Measurements from ENCODE around the gene PEAK1. TPM values are rescaled to one million over a fixed set of nuclear protein-coding genes. Genes with fewer than 3 reads are reported as not detected.
A peak's percentile ranks its signal among the peaks of the same experiment; 100 is the strongest.

Gene PEAK1
- total and polyA plus RNA-seq, 9 of the 15 experiments (the other 6 are each of a cell fraction or from before 2014, with no cell fraction given), result 0.99 to 22.4 (median 10.8) TPM

DNA sequence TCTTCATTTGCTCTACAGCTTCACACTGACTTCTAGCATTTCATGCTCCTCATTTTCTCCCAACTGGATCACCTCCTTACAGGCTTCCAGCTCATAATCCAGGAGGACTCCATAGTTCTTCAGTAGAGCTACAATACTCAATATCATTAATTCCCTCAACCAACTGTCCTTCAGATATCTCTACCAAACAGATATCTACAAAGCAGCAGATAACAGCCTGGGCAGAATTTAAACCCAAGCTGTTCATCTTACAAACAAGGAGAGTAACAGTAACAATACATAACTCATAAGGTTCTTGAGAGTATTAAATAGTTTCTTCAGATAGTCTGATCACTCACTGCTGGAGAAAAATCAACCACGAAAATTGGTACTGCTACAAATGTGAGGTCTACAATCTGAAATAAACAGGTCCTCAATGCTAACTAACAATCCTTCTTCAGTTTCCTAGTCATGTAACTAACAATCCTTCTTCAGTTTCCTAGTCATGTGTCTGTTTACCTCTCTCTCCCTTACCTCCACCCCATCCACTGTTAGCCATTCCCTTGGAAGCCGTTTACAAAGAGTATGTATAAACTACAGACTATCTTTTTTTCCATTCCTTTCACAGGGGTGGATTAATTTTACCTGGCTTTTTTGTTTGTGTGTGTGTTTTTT, 5.0 kb downstream of the PEAK1 start (continued):
- no peak for TF ChIP-seq ZNF146 (CRISPR knock-in tag; IDR thresholded peaks at IDR 0.05; ENCODE audit: unreplicated experiment)
- peak; percentile 69 for TF ChIP-seq TAL1 (IDR thresholded peaks at IDR 0.05)
- TF ChIP-seq POU5F1 (IDR thresholded peaks at IDR 0.05; ENCODE audit: borderline replicate concordance, low read depth, low read length, partially characterized antibody), result no peak
- no peak for TF ChIP-seq ZNF224 (CRISPR knock-in tag; IDR thresholded peaks at IDR 0.05)
- no peak for TF ChIP-seq MYC (IDR thresholded peaks at IDR 0.05; ENCODE audit: low read depth, low read length)
- TF ChIP-seq MYC (CRISPR knock-in tag; IDR thresholded peaks at IDR 0.05; ENCODE audit: borderline replicate concordance, low read depth), result no peak
- TF ChIP-seq NCOR1 (IDR thresholded peaks at IDR 0.05), result 0 out of 2 replicates have a peak, but pooled peaks have one; percentile 24
- no peak for TF ChIP-seq TSC22D4 (tag; IDR thresholded peaks at IDR 0.05)
- TF ChIP-seq ZNF707 (CRISPR knock-in tag; conservative IDR thresholded peaks at IDR 0.05), result no peak
- TF ChIP-seq, protein P1, sequence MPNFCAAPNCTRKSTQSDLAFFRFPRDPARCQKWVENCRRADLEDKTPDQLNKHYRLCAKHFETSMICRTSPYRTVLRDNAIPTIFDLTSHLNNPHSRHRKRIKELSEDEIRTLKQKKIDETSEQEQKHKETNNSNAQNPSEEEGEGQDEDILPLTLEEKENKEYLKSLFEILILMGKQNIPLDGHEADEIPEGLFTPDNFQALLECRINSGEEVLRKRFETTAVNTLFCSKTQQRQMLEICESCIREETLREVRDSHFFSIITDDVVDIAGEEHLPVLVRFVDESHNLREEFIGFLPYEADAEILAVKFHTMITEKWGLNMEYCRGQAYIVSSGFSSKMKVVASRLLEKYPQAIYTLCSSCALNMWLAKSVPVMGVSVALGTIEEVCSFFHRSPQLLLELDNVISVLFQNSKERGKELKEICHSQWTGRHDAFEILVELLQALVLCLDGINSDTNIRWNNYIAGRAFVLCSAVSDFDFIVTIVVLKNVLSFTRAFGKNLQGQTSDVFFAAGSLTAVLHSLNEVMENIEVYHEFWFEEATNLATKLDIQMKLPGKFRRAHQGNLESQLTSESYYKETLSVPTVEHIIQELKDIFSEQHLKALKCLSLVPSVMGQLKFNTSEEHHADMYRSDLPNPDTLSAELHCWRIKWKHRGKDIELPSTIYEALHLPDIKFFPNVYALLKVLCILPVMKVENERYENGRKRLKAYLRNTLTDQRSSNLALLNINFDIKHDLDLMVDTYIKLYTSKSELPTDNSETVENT (CRISPR knock-in tag; IDR thresholded peaks at IDR 0.05), result no peak
- TF ChIP-seq RBM39 (optimal IDR thresholded peaks at IDR 0.05; ENCODE audit: low read depth, low read length), result no peak
- TF ChIP-seq CCAR2 (IDR thresholded peaks at IDR 0.05; ENCODE audit: low read depth, low read length), result no peak
- 0 out of 2 replicates have a peak, but pooled peaks have one; percentile 52 for TF ChIP-seq ZNF766 (CRISPR knock-in tag; conservative IDR thresholded peaks at IDR 0.05)
- no peak for TF ChIP-seq NCOA6 (IDR thresholded peaks at IDR 0.05)
- TF ChIP-seq ZNF431 (CRISPR knock-in tag; IDR thresholded peaks at IDR 0.05), result no peak
- TF ChIP-seq KAT8 (IDR thresholded peaks at IDR 0.05; ENCODE audit: low read depth), result no peak
- no peak for TF ChIP-seq SP1 (CRISPR knock-in tag; IDR thresholded peaks at IDR 0.05)
- TF ChIP-seq FOXM1 (IDR thresholded peaks at IDR 0.05; ENCODE audit: low read depth), result 0 out of 2 replicates have a peak, but pooled peaks have one; percentile 29
- no peak for TF ChIP-seq FOXM1 (CRISPR knock-in tag; IDR thresholded peaks at IDR 0.05; ENCODE audit: low read depth)
- TF ChIP-seq, protein P2, sequence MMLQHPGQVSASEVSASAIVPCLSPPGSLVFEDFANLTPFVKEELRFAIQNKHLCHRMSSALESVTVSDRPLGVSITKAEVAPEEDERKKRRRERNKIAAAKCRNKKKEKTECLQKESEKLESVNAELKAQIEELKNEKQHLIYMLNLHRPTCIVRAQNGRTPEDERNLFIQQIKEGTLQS (IDR thresholded peaks at IDR 0.05), result no peak
- TF ChIP-seq, protein P2 (CRISPR knock-in tag; conservative IDR thresholded peaks at IDR 0.05), result no peak
- no peak for TF ChIP-seq HDAC2 (IDR thresholded peaks at IDR 0.05)
- no peak for TF ChIP-seq ADNP (tag; IDR thresholded peaks at IDR 0.05)
- no peak for TF ChIP-seq CHD1 (IDR thresholded peaks at IDR 0.05; ENCODE audit: low read length)

All from K562 (cell line).